GM19372 (cell line): ENCODE measurements around the gene ELMO1.

Experiments
- ATAC-seq: cut with Tn5 transposase; IDR thresholded peaks from one replicate; pipeline ENCODE4 v1.9.1; 2021; ENCODE audit warnings: mild to moderate bottlenecking, low read depth, moderate library complexity; ENCODE audit not compliant: unreplicated experiment

Gene ELMO1

GRCh38 chr7:37236906-37237305 lies 211.8 kb downstream of the ELMO1 start:
- ATAC-seq: no peak

- ATAC-seq: no peak
Measured at GRCh38 chr7:37235813-37236212, 212.9 kb downstream of the ELMO1 start.

DNA sequence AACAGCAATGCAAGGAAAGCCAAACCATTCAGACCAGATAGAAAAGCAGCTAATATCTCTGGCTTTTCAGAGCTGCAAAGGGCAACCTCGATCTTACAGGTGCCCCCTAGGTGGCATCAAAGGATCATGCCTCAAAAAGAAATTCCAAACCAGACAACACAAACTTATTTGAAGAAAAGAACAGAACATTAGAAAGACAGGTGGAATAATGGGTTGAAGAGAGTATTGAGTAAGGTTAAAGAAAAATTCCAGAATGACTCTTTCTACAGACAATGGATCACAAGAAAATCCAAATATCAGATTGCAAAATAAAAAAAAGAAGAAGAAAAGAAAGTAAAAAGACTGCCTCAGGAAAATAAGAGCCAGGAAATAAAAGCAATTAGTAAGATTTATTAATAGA lies 213.7 kb downstream of the ELMO1 start:
- no peak for ATAC-seq

GRCh38 chr7:37234334-37234733 lies 214.3 kb downstream of the ELMO1 start:
- no peak for ATAC-seq

GRCh38 chr7:37231613-37232012 lies 217.1 kb downstream of the ELMO1 start:
- no peak for ATAC-seq

DNA sequence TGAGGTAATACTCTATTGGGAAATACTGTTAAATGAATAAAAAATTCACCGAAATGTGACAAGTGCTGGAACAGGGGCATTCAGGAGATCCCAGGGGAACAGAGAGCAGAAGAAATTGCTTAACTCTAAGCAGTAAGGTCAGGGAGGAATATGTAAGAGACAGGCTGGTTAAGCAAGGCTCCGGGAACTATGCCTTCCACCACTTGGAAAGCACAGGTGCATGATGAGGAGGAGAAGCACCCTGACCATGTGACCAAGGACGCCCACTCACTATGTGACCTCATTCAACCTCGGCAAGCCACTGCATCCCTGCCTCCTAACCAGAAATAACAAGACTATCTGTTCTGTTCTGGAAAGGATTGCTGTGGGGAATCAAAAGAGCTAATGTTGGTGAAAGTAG lies 218.4 kb downstream of the ELMO1 start:
- no peak for ATAC-seq

DNA sequence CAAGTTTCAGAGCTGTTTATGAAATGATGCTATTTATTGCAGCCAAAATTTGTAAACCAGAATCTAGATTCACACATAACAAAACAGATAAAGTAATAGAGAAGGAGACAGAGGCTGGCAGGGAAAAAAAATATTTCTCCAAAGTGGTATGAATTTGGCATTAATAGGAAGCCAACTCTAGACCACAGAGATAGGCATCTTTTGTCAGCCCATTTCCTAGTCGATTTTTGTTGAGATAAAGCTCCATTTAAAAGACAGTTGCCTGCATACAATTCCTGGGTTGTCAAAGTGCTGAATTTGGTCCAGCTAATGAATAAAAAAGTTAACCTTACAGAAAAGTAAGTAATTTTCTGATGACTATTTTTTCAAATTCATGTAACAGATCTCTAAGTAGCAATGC lies 219.3 kb downstream of the ELMO1 start:
- ATAC-seq: no peak

DNA sequence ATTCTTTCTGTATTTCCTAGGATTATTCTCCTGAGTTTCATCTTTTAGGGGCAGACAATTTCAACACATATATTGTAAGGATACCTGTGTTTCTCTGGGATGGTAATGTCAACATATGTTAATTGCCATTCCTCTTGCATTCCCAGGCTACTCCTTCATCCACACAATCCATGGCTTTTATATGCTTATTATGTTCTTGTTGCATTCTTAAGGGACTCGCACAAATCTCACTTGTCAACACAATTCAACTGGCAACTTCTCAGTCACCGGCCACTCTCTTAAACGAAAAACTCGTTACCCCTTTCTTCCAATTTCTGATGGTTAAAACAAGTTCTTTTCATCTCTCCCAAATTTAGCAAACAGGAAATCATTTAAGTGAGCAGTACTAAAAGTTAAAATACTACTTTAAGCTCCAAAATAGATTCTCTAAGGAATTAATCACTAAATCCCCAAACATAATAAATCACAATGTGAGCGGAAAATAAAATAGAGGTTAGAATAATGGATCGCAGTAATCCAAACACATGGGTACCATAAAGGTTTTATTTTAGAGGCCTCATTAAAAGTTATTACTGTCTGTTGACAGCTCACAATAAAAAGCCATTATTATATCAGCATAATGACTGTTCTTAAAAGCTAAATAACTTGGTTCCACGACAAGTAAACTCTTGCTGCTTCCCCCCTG lies 223.2 kb downstream of the ELMO1 start:
- ATAC-seq: no peak

- no peak for ATAC-seq
Measured at GRCh38 chr7:37224746-37225145, 223.9 kb downstream of the ELMO1 start.

GRCh38 chr7:37220664-37221063 lies 228.0 kb downstream of the ELMO1 start:
- no peak for ATAC-seq

DNA sequence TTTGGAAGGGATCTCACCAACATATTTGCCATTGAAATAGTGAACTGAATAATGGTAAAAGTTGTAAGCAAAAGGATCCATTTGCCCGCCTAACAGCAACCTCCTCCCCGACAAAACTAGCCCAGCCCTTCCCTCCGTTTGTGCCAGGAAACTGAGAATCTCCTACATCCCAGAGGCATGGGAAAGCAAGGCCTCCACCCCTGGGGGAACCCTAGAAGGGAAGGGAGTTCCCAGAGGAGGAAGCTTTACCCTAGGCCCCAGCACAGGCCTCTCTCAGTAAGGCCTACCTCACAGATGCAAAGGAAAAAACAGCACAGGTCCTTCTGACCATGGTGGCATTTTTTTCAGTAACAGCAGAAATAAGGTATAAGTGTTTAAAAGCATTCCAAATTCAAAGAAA lies 229.7 kb downstream of the ELMO1 start:
- no peak for ATAC-seq

DNA sequence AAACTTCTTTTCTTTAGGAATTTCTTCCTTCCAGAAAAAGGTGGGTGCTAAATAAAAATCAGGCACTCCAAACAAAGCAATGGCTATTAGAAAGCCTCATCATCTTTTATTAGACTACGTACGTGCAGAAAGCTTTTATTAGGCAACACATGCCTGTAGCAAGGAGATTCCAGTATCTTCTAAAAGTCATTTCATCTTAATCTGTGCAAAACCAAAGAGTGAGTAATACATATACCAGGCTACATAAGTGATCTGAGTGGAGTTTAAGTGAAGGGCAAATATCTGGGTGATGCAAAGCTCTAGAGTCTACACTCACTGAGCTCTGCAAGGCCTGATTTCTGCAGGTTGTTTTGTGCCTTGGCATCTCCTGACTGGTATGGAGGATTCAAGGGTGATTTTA lies 231.7 kb downstream of the ELMO1 start:
- no peak for ATAC-seq

DNA sequence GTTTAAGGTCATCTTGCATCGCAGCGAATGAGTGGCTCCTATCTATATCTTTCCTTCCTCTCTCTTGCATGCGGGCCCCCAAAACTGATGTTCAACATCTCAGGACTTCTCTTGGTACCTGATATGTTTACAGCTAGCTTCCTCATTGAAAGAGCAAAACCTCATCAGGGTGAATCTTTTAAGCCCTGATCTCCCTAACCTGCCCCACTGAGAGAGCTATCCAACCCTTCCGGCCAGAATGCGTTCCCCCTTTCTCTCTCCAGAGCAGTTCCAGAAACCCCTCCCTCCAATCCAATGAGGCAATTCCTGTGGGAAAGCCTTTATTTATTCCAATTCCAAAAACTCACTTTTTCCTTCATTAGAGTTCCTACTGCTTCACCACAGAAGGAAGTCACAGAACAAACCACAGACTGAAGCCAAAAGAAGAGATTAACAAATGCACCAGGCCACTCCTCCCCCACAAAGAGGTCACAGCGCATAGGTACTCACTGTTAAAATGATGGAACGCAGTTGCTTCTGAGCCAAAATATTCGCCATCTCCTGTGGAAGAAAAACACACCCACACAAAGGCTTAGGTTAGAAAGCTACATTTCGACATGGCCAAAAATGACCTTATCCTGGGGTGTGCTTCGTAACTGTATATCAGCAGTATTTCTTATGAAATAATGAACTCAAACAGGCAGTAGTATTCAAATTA lies 232.4 kb downstream of the ELMO1 start:
- no peak for ATAC-seq

- ATAC-seq: no peak
Measured at GRCh38 chr7:37215290-37215923, 233.3 kb downstream of the ELMO1 start.

DNA sequence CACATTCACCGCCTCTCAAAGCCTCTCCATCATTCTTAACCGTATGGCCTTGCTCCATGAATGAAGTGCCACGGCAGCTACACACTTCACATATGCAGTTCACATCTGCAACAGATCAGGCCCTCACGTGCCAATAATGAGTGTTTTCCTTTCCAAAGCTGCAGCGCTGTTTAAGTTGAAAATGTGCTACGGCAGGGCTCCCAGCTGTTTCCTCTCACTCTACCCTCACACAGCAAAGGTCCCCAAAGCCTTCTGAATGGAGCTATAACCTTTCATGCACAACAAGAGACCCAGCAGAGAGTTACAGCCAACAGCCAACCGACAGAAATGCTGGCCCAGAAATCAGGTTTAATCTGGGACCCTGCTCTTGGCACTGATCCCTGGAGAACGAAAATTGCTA lies 236.1 kb downstream of the ELMO1 start:
- no peak for ATAC-seq

DNA sequence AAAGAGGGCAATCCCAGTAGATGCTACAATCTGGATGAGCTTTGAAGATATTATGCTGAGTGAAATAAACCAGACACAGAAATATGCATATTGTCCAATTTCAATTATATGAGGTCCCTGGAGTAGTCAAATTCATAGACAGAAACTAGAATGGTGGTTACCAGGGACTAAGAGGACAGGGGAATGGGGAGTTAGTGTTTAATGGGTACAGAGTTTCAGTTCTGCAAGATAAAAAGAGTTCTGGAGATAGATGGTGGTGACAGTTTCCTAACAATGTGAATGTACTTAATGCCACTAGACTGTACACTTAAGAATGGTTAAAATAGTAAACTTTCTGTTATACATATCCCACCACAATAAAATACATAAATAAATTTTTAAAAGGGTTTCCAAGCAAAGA lies 236.6 kb downstream of the ELMO1 start:
- ATAC-seq: no peak

DNA sequence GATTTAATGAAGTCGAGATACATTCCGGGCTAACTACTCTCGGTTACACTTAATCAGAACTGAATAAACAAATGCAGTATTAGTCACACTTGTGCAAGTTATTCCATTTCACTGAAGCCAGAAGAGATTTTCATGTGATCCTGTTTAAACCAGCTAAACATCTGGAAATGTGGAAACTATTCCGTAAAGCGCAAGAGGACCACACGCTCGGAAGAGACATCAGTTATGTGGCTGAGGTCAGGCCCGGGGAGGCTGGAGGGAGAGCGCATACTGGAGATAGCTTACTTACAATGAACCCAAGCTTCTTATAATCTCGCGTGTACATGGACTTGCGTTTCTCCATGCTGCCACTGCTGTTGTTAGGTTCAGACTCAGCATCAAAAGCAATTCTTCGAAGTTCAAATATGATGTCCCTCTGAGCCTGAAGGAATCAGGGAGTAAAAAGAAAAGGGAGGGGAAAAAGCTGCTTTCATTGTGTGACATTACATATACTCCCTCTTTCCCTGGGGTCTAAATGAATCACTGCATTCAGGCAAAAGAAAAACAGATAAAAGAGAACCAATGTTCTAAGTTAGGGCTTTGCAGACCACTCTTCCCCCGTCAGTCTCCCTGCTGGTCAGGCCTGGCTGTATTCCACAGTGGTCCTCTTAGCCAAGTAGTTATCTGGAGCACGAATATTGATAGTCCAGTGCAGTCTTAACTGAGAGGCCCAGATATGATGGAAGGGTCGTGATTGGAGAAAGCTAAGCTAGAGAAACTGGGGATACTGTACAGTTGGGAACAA lies 237.4 kb downstream of the ELMO1 start:
- ATAC-seq: no peak

DNA sequence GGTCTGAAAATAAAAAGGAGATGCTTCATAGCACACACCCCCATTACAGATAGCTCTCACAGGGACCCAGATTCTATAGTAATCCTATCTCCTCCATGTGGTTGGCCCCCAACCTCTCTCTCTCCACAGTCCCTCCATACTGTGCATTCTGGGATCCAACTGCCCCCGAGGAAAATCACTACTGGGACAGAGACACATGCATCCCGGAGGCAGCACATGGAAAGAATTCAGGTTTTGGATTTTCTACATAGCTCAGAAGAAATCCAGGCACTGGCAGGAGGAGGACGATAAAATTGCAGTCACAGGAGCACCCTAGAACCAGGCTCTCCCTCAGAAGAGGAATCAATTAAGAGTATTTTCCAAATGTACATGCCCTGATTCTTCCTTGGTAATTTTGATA lies 239.5 kb downstream of the ELMO1 start:
- no peak for ATAC-seq

DNA sequence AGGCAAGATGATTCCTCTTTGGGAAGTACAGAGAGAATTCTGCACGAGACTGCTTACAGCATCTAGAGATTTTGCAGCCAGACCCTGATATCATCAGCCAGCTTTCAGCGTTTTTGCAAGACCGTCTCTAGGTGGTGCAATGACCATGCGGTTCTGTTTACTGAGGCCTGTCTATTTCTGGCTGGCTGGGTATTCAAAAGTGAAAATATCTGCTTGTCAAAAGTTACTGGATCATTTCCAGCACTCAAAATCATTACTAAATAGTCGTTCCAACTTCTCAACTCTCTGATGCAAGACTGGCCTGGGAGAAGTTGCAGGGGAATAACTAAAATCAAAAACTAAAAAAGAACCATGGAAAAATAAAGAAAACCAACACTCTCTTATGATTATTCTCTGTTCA lies 240.1 kb downstream of the ELMO1 start:
- peak; percentile 68 for ATAC-seq

DNA sequence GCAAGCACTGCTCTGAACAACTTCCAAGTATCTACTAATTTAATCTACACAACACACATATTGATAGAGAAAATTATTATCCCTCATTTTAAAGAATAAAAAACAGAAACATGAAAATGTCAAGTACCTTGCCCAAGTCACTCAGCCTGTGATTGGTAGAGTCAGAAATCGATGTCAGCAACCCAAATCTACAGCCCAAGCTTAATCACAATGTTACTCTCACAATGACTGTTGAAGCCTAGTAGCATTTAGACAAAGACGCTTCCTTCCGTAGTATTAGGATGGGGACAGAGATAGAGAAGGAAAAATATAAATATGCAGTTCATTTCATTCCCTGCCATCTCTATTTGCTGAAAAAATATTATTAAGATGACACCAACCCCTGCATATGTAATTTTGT lies 242.5 kb downstream of the ELMO1 start:
- ATAC-seq: no peak

DNA sequence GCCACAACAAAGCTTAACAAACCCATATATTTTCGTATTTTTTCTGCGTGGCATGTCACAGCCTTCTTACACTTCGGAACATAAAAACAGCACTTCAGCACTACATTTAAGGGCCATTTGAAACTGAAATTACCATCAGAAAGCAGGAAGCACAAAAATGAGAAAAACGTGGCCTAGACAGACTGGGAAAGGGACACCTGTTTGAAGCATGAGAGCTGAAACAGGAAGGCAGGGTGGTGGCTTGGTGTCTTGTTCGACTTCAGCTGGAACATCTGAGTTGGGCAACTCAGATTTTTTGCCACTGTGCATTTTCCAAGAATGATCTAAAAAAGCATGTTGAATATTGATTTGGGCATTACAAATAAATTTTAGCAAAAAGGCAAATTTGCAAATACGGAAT lies 243.2 kb downstream of the ELMO1 start:
- ATAC-seq: no peak
